ENCODE measurements around the gene CEACAM19. TPM values are rescaled to one million over a fixed set of nuclear protein-coding genes. Genes with fewer than 3 reads are reported as not detected.

The CEACAM19 gene
- total RNA-seq, 1 donor from 2014 or later = 25.8 TPM

- no peaks in the 10 kb centered on the region for H3K9me3 Mint-ChIP-seq (ENCODE audit: low read depth)
- H3K36me3 Mint-ChIP-seq (ENCODE audit: insufficient read depth) = peaks cover 10% of the 10 kb centered on the region
- no peaks in the 10 kb centered on the region for H3K27me3 Mint-ChIP-seq
- H3K4me1 Mint-ChIP-seq (ENCODE audit: low read depth) = peaks cover 3% of the 10 kb centered on the region
- peak overlapping the region; percentile 55 for H3K4me3 Mint-ChIP-seq (ENCODE audit: low read depth)
- DNase-seq (ENCODE audit: low spot score, unreplicated experiment) = no peak
- no peak for TF ChIP-seq CTCF (IDR thresholded peaks at IDR 0.05; ENCODE audit: unreplicated experiment)
- peak overlapping the region; percentile 18 for H3K27ac Mint-ChIP-seq
Measured at GRCh38 chr19:44645407-44646048, 25.8 kb upstream of the CEACAM19 start.

- Mint-ChIP-seq H3K36me3 (ENCODE audit: insufficient read depth) (peaks cover 10% of the 10 kb centered on the region), H3K27me3 (no peaks in the 10 kb centered on the region), H3K27ac (peak overlapping the region; percentile 52), H3K4me1 (ENCODE audit: low read depth) (peaks cover 3% of the 10 kb centered on the region), H3K9me3 (ENCODE audit: low read depth) (no peaks in the 10 kb centered on the region), H3K4me3 (ENCODE audit: low read depth) (no peak overlapping the region)
- TF ChIP-seq CTCF (IDR thresholded peaks at IDR 0.05; ENCODE audit: unreplicated experiment) = no peak
- DNase-seq (ENCODE audit: low spot score, unreplicated experiment) = no peak
Measured at GRCh38 chr19:44646049-44646416, 25.2 kb upstream of the CEACAM19 start.

GRCh38 chr19:44647144-44647543 is 24.1 kb upstream of the CEACAM19 start:
- Mint-ChIP-seq H3K4me1 (ENCODE audit: low read depth) (peaks cover 2% of the 10 kb centered on the region), H3K4me3 (ENCODE audit: low read depth) (no peak overlapping the region), H3K27ac (no peak overlapping the region), H3K36me3 (ENCODE audit: insufficient read depth) (peaks cover 16% of the 10 kb centered on the region), H3K9me3 (ENCODE audit: low read depth) (no peaks in the 10 kb centered on the region), H3K27me3 (no peaks in the 10 kb centered on the region)
- no peak for TF ChIP-seq CTCF (IDR thresholded peaks at IDR 0.05; ENCODE audit: unreplicated experiment)
- DNase-seq (ENCODE audit: low spot score, unreplicated experiment) = no peak

- H3K27me3 Mint-ChIP-seq = no peaks in the 10 kb centered on the region
- peaks cover 21% of the 10 kb centered on the region for H3K36me3 Mint-ChIP-seq (ENCODE audit: insufficient read depth)
Measured at GRCh38 chr19:44648631-44649251, 22.5 kb upstream of the CEACAM19 start.

More at GRCh38 chr19:44648631-44649251, 22.5 kb upstream of the CEACAM19 start:
- TF ChIP-seq CTCF (IDR thresholded peaks at IDR 0.05; ENCODE audit: unreplicated experiment) = no peak
- Mint-ChIP-seq H3K4me3 (ENCODE audit: low read depth) (no peak overlapping the region), H3K4me1 (ENCODE audit: low read depth) (peaks cover 2% of the 10 kb centered on the region), H3K9me3 (ENCODE audit: low read depth) (no peaks in the 10 kb centered on the region), H3K27ac (no peak overlapping the region)
- no peak for DNase-seq (ENCODE audit: low spot score, unreplicated experiment)

All from progenitor cell of endocrine pancreas (in vitro differentiated cells).